ENCODE measurements around the gene NCOA1. TPM values are rescaled to one million over a fixed set of nuclear protein-coding genes. Genes with fewer than 3 reads are reported as not detected.
"Not testable (repeated sequence)": the region's sequence is repeated elsewhere in the genome, so short reads cannot be mapped to it uniquely, and the experiment has no call there.

The NCOA1 gene
- polyA plus RNA-seq, 3 donors: 7.3 to 17.9 (median 15.0) TPM

- WGBS, 3 donors: 63 to 71% (median 67%) methylated on average over 5 of the region's 5 CpGs
- H3K27ac ChIP-seq (ENCODE audit: low read depth, low read length): no peak overlapping the region
Measured at GRCh38 chr2:24471662-24472061, 19.4 kb upstream of the NCOA1 start.

DNA sequence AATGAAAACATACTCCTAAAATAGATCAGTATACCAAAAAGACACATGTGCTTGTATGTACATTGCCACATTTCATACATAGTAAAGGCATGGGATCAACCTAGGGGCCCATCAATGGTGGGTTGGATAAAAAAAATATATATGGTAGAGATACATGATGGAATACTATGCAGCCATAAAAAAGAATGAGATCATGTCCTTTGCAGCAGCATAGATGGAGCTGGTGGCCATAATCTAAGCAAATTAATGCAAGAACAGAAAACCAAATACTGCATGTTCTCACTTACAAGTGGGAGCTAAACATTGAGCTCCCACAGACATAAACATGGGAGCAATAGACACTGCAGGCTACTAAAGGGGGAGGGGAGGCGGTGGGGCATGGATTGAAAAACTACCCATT, 18.6 kb upstream of the NCOA1 start:
- no peak overlapping the region for H3K27ac ChIP-seq (ENCODE audit: low read depth, low read length)
- 53 to 100% (median 100%) methylated on average over 1 of the region's 1 CpG for WGBS, 3 donors

- no peak overlapping the region for H3K27ac ChIP-seq (ENCODE audit: low read depth, low read length)
Measured at GRCh38 chr2:24473626-24474025, 17.4 kb upstream of the NCOA1 start.

GRCh38 chr2:24474053-24474452, 17.0 kb upstream of the NCOA1 start:
- WGBS, 3 donors: 93 to 95% (median 95%) methylated on average over 5 of the region's 5 CpGs
- H3K27ac ChIP-seq (ENCODE audit: low read depth, low read length): no peak overlapping the region

GRCh38 chr2:24477229-24477628, 13.8 kb upstream of the NCOA1 start:
- H3K27ac ChIP-seq (ENCODE audit: low read depth, low read length): no peak overlapping the region
- 72 to 76% (median 74%) methylated on average over 6 of the region's 6 CpGs for WGBS, 3 donors

DNA sequence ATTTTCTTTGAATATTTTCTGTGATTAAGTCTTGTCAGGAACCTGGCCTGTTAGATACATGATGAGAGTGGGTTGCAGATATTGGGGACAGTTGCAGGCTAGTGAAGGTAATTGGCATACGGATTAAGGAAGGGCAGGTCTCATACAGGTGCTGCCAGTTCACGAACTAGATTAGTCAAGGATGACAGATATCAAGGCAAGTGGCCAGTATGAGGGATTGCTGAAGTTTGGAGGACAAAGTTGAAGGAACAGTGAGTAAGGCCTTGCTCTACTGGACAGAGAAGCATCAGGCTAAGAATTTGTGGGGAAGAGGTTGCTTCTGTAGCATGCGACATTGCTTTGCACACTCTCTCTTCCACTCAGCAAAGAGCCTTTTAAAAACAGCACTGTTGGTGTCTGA, 12.8 kb upstream of the NCOA1 start:
- no peak overlapping the region for H3K27ac ChIP-seq (ENCODE audit: low read depth, low read length)
- WGBS, 3 donors: 67 to 82% (median 81%) methylated on average over 3 of the region's 3 CpGs

GRCh38 chr2:24480245-24480644, 10.8 kb upstream of the NCOA1 start:
- no peak overlapping the region for H3K27ac ChIP-seq (ENCODE audit: low read depth, low read length)
- 92 to 96% (median 93%) methylated on average over 4 of the region's 4 CpGs for WGBS, 3 donors

- no peak overlapping the region for H3K27ac ChIP-seq (ENCODE audit: low read depth, low read length)
- WGBS, 3 donors: 49 to 62% (median 56%) methylated on average over 5 of the region's 5 CpGs
Measured at GRCh38 chr2:24482251-24482971, 8.6 kb upstream of the NCOA1 start.

GRCh38 chr2:24482972-24483300, 8.1 kb upstream of the NCOA1 start:
- WGBS, 3 donors: 44 to 73% (median 49%) methylated on average over 3 of the region's 3 CpGs
- H3K27ac ChIP-seq (ENCODE audit: low read depth, low read length): no peak overlapping the region

GRCh38 chr2:24484677-24485076, 6.4 kb upstream of the NCOA1 start:
- WGBS, 3 donors: 84 to 90% (median 86%) methylated on average over 6 of the region's 6 CpGs
- not testable (repeated sequence) for H3K27ac ChIP-seq (ENCODE audit: low read depth, low read length)

DNA sequence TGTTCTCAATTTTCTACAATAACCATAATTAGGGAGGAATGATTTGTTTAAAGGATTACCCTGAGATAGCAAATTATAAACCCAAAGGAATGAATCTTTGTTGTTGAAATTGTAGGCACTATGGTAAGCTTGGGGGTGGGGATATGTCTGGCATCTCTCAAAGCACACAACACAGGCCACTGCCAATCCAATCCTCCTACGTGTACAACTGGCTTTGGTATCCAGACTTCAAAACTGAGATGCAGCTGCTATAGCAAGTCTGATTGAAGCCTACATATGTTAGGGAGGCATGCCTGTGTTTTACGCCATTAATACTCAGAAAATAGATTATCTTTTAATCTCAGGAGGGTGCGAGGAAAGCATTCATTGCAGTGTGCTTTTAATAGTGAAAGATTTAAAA, 5.9 kb upstream of the NCOA1 start:
- H3K27ac ChIP-seq (ENCODE audit: low read depth, low read length): no peak overlapping the region
- 71 to 90% (median 89%) methylated on average over 3 of the region's 3 CpGs for WGBS, 3 donors

GRCh38 chr2:24486636-24487205, 4.3 kb upstream of the NCOA1 start:
- 50 to 90% (median 84%) methylated on average over 3 of the region's 3 CpGs for WGBS, 3 donors
- no peak overlapping the region for H3K27ac ChIP-seq (ENCODE audit: low read depth, low read length)

- WGBS, 3 donors: 68 to 77% (median 70%) methylated on average over 14 of the region's 14 CpGs
- H3K27ac ChIP-seq (ENCODE audit: low read depth, low read length): no peak overlapping the region
Measured at GRCh38 chr2:24489465-24490180, 1.4 kb upstream of the NCOA1 start.

GRCh38 chr2:24490181-24490689, 819 bp upstream of the NCOA1 start:
- H3K27ac ChIP-seq (ENCODE audit: low read depth, low read length): peak overlapping the region; percentile 4
- WGBS, 3 donors: 30 to 36% (median 30%) methylated on average over 12 of the region's 12 CpGs

GRCh38 chr2:24491542-24492420, 727 bp downstream of the NCOA1 start:
- H3K27ac ChIP-seq (ENCODE audit: low read depth, low read length): peak overlapping the region; percentile 25
- whole genome bisulfite sequencing, 3 donors: 1% methylated on average over 59 to 100 of the region's 100 CpGs

GRCh38 chr2:24492421-24493279, 1.6 kb downstream of the NCOA1 start:
- peak overlapping the region; percentile 25 for H3K27ac ChIP-seq (ENCODE audit: low read depth, low read length)
- 12 to 19% (median 19%) methylated on average over 16 of the region's 16 CpGs for WGBS, 3 donors

GRCh38 chr2:24493713-24494112, 2.7 kb downstream of the NCOA1 start:
- H3K27ac ChIP-seq (ENCODE audit: low read depth, low read length): no peak overlapping the region
- 30 to 47% (median 35%) methylated on average over 1 of the region's 1 CpG for WGBS, 3 donors

- H3K27ac ChIP-seq (ENCODE audit: low read depth, low read length): no peak overlapping the region
Measured at GRCh38 chr2:24494410-24494809, 3.4 kb downstream of the NCOA1 start.

More at GRCh38 chr2:24494410-24494809, 3.4 kb downstream of the NCOA1 start:
- 50 to 81% (median 72%) methylated on average over 7 of the region's 7 CpGs for WGBS, 3 donors
